Liver (tissue), 9 donors: ENCODE results near the gene AGTRAP. TPM values are rescaled to one million over a fixed set of nuclear protein-coding genes. Genes with fewer than 3 reads are reported as not detected.
A peak's percentile ranks its signal among the peaks of the same experiment; 100 is the strongest.

Source experiments
- DNase-seq: peaks from one replicate; pipeline ENCODE4 v3.0.0-alpha.2; 2017; ENCODE audit warnings: low spot score
- H3K27ac ChIP-seq, 2 donors: one replicate each; pipeline ENCODE4 v1.7.0; 2013; ENCODE audit warnings: inconsistent platforms in 2 of 2, low read length in 2 of 2, control low read depth in 1 of 2, low read depth in 1 of 2, mild to moderate bottlenecking in 1 of 2
- H3K27me3 ChIP-seq, 4 donors: one replicate each; pipeline versions ENCODE4 v1.6.1 to v1.7.0; 2013; ENCODE audit warnings: low read length in 3 of 4, inconsistent platforms in 1 of 4, mild to moderate bottlenecking in 1 of 4, moderate library complexity in 1 of 4; ENCODE audit not compliant: control insufficient read depth in 4 of 4, insufficient read depth in 4 of 4
- H3K36me3 ChIP-seq, 4 donors: one replicate each; pipeline versions ENCODE4 v1.6.1 to v1.7.0; 2013; ENCODE audit warnings: low read length in 3 of 4, mild to moderate bottlenecking in 3 of 4, low read depth in 1 of 4, moderate library complexity in 1 of 4; ENCODE audit not compliant: control insufficient read depth in 4 of 4, insufficient read depth in 3 of 4
- H3K4me1 ChIP-seq, 4 donors: one replicate each; pipeline versions ENCODE4 v1.6.1 to v1.7.0; 2013; ENCODE audit warnings: low read length in 3 of 4, mild to moderate bottlenecking in 3 of 4, moderate library complexity in 1 of 4; ENCODE audit not compliant: control insufficient read depth in 4 of 4, insufficient read depth in 4 of 4
- H3K4me3 ChIP-seq, 3 donors: one replicate each; pipeline versions ENCODE4 v1.6.1 to v1.7.0; 2013; ENCODE audit warnings: low read length in 3 of 3, control low read depth in 1 of 3, low read depth in 1 of 3, mild to moderate bottlenecking in 1 of 3
- H3K9ac ChIP-seq, 2 donors: one replicate each; pipeline ENCODE4 v1.7.0; 2013; ENCODE audit warnings: low read length in 2 of 2, mild to moderate bottlenecking in 2 of 2, moderate library complexity in 2 of 2, control low read depth in 1 of 2, low read depth in 1 of 2
- H3K9me3 ChIP-seq, 4 donors: one replicate each; pipeline versions ENCODE4 v1.6.1 to v1.7.0; 2013; ENCODE audit warnings: low read length in 3 of 4; ENCODE audit not compliant: control insufficient read depth in 4 of 4
- EGR1 ChIP-seq, 2 donors: IDR thresholded peaks; 2 replicates each; pipeline ENCODE4 v1.6.1; 2016 to 2018; ENCODE audit warnings: antibody characterized with exemption in 2 of 2, low read depth in 2 of 2
- FOXA1 ChIP-seq: IDR thresholded peaks from 2 replicates; pipeline ENCODE4 v1.6.1; 2016; ENCODE audit warnings: antibody characterized with exemption
- FOXA2 ChIP-seq: IDR thresholded peaks from 2 replicates; pipeline ENCODE4 v1.6.1; 2016; ENCODE audit warnings: antibody characterized with exemption
- GABPA ChIP-seq, 2 donors: IDR thresholded peaks in 1 of 2; conservative IDR thresholded peaks in 1 of 2; 2 replicates each; pipeline ENCODE4 v1.6.1; 2016; ENCODE audit warnings: antibody characterized with exemption in 2 of 2, mild to moderate bottlenecking in 1 of 2, moderate library complexity in 1 of 2
- HNF4A ChIP-seq, 2 donors: conservative IDR thresholded peaks; 2 replicates each; pipeline ENCODE4 v1.6.1; 2016; ENCODE audit warnings: antibody characterized with exemption in 2 of 2, mild to moderate bottlenecking in 2 of 2
- HNF4G ChIP-seq: IDR thresholded peaks from 2 replicates; pipeline ENCODE4 v1.6.1; 2016; ENCODE audit warnings: antibody characterized with exemption
- JUND ChIP-seq, 2 donors: IDR thresholded peaks; 2 replicates each; pipeline ENCODE4 v1.6.1; 2016; ENCODE audit warnings: antibody characterized with exemption in 2 of 2
- NR2F2 ChIP-seq: IDR thresholded peaks from 2 replicates; pipeline ENCODE4 v1.6.1; 2016; ENCODE audit warnings: antibody characterized with exemption
- RAD21 ChIP-seq, 2 donors: IDR thresholded peaks; 2 replicates each; pipeline ENCODE4 v1.6.1; 2016; ENCODE audit warnings: antibody characterized with exemption in 2 of 2, mild to moderate bottlenecking in 2 of 2
- RXRA ChIP-seq, 2 donors: IDR thresholded peaks; 2 replicates each; pipeline ENCODE4 v1.6.1; 2017 to 2018; ENCODE audit warnings: antibody characterized with exemption in 2 of 2, mild to moderate bottlenecking in 1 of 2
- SP1 ChIP-seq: IDR thresholded peaks from 2 replicates; pipeline ENCODE4 v1.6.1; 2018; ENCODE audit warnings: antibody characterized with exemption, mild to moderate bottlenecking
- TAF1 ChIP-seq: conservative IDR thresholded peaks from 2 replicates; pipeline ENCODE4 v1.6.1; 2016; ENCODE audit warnings: antibody characterized with exemption, mild to moderate bottlenecking
- YY1 ChIP-seq: IDR thresholded peaks from 2 replicates; pipeline ENCODE4 v1.6.1; 2016; ENCODE audit warnings: antibody characterized with exemption, mild to moderate bottlenecking
- WGBS: extraction: QIAGEN DNeasy Blood & Tissue Kit; methylation state at CpG from one replicate; pipeline ENCODE4 v1.1.7; 2013; 5-methylcytosine and 5-hydroxymethylcytosine counted together
- polyA plus RNA-seq, 2 donors: library from polyadenylated mRNA; stranded (reverse) in 1 of 2; unstranded in 1 of 2; fragments of 200-250 nt in 1 of 2; fragments of >200 nt in 1 of 2; fragmentation: Nextera tagmentation in 1 of 2; extraction: Ambion mirVana in 1 of 2; gene quantifications; one replicate each; pipeline versions ENCODE4 v1.2.1 to v1.2.3, GENCODE V29; 2013 to 2015
- total RNA-seq, 2 donors: library from RNA; depleted of rRNA; stranded (reverse); fragments of >200 nt; gene quantifications; one replicate each; pipeline ENCODE4 v1.2.3, GENCODE V29; 2014
- TF ChIP-seq, protein P1 (sequence below): IDR thresholded peaks from 2 replicates; pipeline ENCODE4 v1.6.1; 2016; ENCODE audit warnings: antibody characterized with exemption
- TF ChIP-seq, protein P2 (sequence below): IDR thresholded peaks from 2 replicates; pipeline ENCODE4 v1.6.1; 2016; ENCODE audit warnings: antibody characterized with exemption
- TF ChIP-seq, protein P3 (sequence below): fragments of 150-350 bp; IDR thresholded peaks from 2 replicates; pipeline ENCODE4 v1.5.1; 2017; ENCODE audit warnings: improper control_type of control experiment, low read depth, low read length; ENCODE audit not compliant: missing input control
- TF ChIP-seq, protein P4 (sequence below): IDR thresholded peaks from 2 replicates; pipeline ENCODE4 v1.6.1; 2016; ENCODE audit warnings: antibody characterized with exemption
- TF ChIP-seq, protein P5 (sequence below): IDR thresholded peaks from 2 replicates; pipeline ENCODE4 v1.6.1; 2016; ENCODE audit warnings: antibody characterized with exemption, mild to moderate bottlenecking
- donor health status: healthy.
- donor health status: healthy.
- donor health status: healthy.
- donor health status: healthy.
- donor health status: healthy.

The AGTRAP gene
- total and polyA plus RNA-seq, 4 donors = 8.5 to 19.3 (median 17.5) TPM

DNA sequence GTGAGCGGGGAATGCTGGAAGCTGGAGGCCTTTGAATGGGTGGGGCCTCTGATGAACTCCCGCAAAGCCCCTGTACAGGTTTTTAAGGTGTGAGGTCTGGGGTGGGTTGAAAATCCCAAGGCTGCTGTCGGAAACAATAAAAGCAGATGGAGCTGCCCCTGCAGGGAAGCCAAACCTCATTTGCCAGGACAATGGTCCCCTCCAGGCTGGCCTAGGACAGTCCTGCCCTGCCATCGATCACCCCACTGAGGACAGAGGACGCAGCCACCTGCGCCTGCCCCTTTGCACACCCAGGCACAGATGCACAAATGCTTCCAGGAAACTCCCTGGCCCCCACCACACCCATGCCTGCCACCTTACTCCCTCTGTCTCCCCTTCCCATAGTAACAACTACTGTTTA is 40.1 kb upstream of the AGTRAP start:
- H3K27me3 ChIP-seq = peaks cover 0 to 11% (median 3%) of the 10 kb centered on the region in 4 donors
- H3K27ac ChIP-seq = no peak overlapping the region
- H3K9ac ChIP-seq = no peak overlapping the region
- TF ChIP-seq EGR1 (IDR thresholded peaks at IDR 0.05; ENCODE audit: low read depth in 2 of 2) = no peak
- TF ChIP-seq, protein P1, sequence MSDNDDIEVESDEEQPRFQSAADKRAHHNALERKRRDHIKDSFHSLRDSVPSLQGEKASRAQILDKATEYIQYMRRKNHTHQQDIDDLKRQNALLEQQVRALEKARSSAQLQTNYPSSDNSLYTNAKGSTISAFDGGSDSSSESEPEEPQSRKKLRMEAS = no peak
- TF ChIP-seq FOXA2 = no peak
- no peak for TF ChIP-seq SP1
- no peak for TF ChIP-seq TAF1
- no peak for TF ChIP-seq HNF4A (conservative IDR thresholded peaks at IDR 0.05)
- DNase-seq = no peak
- no peaks in the 10 kb centered on the region for H3K9me3 ChIP-seq
- 88% methylated on average over 6 of the region's 6 CpGs for WGBS
- H3K4me1 ChIP-seq = peaks cover under 1 to 6% (median 4%) of the 10 kb centered on the region in 4 donors
- H3K36me3 ChIP-seq = no peaks in the 10 kb centered on the region
- no peak overlapping the region for H3K4me3 ChIP-seq

DNA sequence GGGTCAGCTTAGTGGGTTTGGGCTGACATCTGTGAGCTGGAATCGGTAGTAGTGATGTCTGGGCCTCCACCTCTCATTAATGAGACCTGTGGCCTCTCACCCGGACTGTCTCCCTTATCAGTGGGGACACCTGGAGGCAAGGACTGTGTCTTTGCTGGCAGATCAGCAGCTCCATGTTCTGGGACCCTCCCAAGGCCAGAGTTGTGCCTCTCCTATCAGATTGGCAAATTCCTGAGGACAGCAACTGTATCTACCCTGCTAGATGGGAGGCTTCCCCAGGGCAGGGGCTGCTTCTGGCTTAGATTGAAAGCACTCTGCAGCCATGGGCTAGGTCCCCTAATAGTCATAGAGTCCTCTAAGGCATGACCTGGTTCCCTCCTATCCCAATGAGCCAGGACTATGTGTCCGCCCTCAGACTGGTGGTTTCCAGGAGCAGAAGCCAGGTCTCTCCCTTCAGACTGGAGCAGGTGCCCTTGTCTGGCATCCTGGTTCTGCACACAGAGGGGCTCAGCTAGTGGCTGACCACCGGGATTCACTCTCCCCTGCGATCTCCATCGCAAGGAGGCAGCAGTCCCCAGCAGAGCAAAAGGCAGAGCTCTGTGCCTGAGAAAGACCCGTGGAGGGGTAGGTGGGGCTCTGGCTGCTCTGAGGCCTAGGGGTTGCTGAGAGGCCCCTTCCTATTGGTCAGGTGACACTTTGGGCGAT is 38.6 kb upstream of the AGTRAP start:
- Histone ChIP-seq H3K9ac (no peak overlapping the region), H3K27me3 (peaks cover 0 to 6% (median 3%) of the 10 kb centered on the region in 4 donors), H3K4me3 (no peak overlapping the region), H3K4me1 (no peaks in the 10 kb centered on the region), H3K9me3 (no peaks in the 10 kb centered on the region), H3K27ac (no peak overlapping the region), H3K36me3 (no peaks in the 10 kb centered on the region)
- TF ChIP-seq HNF4G (no peak), FOXA2 (no peak), EGR1 (IDR thresholded peaks at IDR 0.05; ENCODE audit: low read depth in 2 of 2) (no peak), RAD21 (IDR thresholded peaks at IDR 0.05) (no peak), NR2F2 (no peak), GABPA (IDR thresholded peaks at IDR 0.05 in 1 of 2, conservative IDR thresholded peaks at IDR 0.05 in 1 of 2) (no peak), YY1 (no peak), TAF1 (no peak), RXRA (IDR thresholded peaks at IDR 0.05) (no peak), SP1 (no peak), HNF4A (conservative IDR thresholded peaks at IDR 0.05) (no peak), FOXA1 (no peak), JUND (IDR thresholded peaks at IDR 0.05) (no peak)
- TF ChIP-seq, protein P1 = no peak
- TF ChIP-seq, protein P2, sequence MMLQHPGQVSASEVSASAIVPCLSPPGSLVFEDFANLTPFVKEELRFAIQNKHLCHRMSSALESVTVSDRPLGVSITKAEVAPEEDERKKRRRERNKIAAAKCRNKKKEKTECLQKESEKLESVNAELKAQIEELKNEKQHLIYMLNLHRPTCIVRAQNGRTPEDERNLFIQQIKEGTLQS = no peak
- TF ChIP-seq, protein P3, sequence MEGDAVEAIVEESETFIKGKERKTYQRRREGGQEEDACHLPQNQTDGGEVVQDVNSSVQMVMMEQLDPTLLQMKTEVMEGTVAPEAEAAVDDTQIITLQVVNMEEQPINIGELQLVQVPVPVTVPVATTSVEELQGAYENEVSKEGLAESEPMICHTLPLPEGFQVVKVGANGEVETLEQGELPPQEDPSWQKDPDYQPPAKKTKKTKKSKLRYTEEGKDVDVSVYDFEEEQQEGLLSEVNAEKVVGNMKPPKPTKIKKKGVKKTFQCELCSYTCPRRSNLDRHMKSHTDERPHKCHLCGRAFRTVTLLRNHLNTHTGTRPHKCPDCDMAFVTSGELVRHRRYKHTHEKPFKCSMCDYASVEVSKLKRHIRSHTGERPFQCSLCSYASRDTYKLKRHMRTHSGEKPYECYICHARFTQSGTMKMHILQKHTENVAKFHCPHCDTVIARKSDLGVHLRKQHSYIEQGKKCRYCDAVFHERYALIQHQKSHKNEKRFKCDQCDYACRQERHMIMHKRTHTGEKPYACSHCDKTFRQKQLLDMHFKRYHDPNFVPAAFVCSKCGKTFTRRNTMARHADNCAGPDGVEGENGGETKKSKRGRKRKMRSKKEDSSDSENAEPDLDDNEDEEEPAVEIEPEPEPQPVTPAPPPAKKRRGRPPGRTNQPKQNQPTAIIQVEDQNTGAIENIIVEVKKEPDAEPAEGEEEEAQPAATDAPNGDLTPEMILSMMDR = no peak
- TF ChIP-seq, protein P4, sequence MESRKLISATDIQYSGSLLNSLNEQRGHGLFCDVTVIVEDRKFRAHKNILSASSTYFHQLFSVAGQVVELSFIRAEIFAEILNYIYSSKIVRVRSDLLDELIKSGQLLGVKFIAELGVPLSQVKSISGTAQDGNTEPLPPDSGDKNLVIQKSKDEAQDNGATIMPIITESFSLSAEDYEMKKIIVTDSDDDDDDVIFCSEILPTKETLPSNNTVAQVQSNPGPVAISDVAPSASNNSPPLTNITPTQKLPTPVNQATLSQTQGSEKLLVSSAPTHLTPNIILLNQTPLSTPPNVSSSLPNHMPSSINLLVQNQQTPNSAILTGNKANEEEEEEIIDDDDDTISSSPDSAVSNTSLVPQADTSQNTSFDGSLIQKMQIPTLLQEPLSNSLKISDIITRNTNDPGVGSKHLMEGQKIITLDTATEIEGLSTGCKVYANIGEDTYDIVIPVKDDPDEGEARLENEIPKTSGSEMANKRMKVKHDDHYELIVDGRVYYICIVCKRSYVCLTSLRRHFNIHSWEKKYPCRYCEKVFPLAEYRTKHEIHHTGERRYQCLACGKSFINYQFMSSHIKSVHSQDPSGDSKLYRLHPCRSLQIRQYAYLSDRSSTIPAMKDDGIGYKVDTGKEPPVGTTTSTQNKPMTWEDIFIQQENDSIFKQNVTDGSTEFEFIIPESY = no peak
- TF ChIP-seq, protein P5, sequence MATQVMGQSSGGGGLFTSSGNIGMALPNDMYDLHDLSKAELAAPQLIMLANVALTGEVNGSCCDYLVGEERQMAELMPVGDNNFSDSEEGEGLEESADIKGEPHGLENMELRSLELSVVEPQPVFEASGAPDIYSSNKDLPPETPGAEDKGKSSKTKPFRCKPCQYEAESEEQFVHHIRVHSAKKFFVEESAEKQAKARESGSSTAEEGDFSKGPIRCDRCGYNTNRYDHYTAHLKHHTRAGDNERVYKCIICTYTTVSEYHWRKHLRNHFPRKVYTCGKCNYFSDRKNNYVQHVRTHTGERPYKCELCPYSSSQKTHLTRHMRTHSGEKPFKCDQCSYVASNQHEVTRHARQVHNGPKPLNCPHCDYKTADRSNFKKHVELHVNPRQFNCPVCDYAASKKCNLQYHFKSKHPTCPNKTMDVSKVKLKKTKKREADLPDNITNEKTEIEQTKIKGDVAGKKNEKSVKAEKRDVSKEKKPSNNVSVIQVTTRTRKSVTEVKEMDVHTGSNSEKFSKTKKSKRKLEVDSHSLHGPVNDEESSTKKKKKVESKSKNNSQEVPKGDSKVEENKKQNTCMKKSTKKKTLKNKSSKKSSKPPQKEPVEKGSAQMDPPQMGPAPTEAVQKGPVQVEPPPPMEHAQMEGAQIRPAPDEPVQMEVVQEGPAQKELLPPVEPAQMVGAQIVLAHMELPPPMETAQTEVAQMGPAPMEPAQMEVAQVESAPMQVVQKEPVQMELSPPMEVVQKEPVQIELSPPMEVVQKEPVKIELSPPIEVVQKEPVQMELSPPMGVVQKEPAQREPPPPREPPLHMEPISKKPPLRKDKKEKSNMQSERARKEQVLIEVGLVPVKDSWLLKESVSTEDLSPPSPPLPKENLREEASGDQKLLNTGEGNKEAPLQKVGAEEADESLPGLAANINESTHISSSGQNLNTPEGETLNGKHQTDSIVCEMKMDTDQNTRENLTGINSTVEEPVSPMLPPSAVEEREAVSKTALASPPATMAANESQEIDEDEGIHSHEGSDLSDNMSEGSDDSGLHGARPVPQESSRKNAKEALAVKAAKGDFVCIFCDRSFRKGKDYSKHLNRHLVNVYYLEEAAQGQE = no peak
- peak; percentile 40 for DNase-seq
- WGBS = 75% methylated on average over 8 of the region's 8 CpGs
